ENCODE data around the gene REPIN1.

The REPIN1 gene

DNA sequence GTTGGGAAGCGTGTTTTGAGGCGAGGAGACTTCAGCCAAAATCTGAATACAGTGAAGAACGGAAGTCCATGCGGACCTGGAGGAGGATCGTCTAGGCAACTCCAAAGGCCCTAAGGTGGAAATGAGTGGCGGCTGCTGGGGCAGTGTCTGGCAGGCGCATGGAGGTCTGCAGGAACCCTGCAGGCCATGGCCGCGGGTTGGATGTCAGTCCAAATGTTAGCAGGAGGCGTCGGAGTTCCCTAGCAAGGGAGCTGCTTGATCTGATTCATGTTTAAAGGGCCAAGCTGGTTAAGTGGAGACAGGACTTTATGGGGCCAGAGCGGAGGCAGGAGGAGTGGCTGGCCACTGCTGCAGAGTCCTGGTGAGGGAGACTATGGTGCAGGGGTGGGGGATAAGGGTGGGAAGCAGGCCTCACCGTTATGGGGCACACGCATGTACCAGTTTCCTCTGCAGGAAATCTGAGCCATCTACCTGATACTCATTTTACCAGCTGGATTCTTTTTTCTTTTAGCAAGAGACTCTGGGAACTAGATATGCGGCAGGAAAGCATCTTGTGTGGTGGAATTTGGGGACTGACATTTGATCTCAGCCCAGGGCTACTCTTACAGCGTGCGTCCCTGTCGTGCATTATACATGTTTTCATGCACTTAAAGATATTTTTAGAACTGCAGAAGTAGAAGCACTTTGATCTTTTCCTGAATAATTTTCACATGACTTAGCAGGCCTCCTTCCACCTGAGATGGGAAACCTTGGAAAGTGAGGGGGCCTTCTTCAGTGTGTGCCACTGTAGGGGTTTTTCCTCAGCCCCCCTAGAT, 6.6 kb upstream of the REPIN1 start:
- TF ChIP-seq POLR2AphosphoS5 (IDR thresholded peaks at IDR 0.05; ENCODE audit: low read depth): no peak
- TF ChIP-seq SPI1 (IDR thresholded peaks at IDR 0.05; ENCODE audit: borderline replicate concordance, low read depth): no peak
- no peak for TF ChIP-seq CTCF (IDR thresholded peaks at IDR 0.05; ENCODE audit: insufficient read depth, low read length)
- TF ChIP-seq GABPA (IDR thresholded peaks at IDR 0.05; ENCODE audit: low read depth): no peak
- TF ChIP-seq, protein P1, sequence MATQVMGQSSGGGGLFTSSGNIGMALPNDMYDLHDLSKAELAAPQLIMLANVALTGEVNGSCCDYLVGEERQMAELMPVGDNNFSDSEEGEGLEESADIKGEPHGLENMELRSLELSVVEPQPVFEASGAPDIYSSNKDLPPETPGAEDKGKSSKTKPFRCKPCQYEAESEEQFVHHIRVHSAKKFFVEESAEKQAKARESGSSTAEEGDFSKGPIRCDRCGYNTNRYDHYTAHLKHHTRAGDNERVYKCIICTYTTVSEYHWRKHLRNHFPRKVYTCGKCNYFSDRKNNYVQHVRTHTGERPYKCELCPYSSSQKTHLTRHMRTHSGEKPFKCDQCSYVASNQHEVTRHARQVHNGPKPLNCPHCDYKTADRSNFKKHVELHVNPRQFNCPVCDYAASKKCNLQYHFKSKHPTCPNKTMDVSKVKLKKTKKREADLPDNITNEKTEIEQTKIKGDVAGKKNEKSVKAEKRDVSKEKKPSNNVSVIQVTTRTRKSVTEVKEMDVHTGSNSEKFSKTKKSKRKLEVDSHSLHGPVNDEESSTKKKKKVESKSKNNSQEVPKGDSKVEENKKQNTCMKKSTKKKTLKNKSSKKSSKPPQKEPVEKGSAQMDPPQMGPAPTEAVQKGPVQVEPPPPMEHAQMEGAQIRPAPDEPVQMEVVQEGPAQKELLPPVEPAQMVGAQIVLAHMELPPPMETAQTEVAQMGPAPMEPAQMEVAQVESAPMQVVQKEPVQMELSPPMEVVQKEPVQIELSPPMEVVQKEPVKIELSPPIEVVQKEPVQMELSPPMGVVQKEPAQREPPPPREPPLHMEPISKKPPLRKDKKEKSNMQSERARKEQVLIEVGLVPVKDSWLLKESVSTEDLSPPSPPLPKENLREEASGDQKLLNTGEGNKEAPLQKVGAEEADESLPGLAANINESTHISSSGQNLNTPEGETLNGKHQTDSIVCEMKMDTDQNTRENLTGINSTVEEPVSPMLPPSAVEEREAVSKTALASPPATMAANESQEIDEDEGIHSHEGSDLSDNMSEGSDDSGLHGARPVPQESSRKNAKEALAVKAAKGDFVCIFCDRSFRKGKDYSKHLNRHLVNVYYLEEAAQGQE (IDR thresholded peaks at IDR 0.05; ENCODE audit: insufficient replicate concordance, low read depth): no peak
- H3K27ac ChIP-seq (replicated peaks): no peak overlapping the region
- no peaks in the 10 kb centered on the region for H3K27me3 ChIP-seq (ENCODE audit: insufficient read depth, poor library complexity, severe bottlenecking)
- H3K4me3 ChIP-seq (replicated peaks; ENCODE audit: insufficient read depth, low read length): no peak overlapping the region
- no peak for DNase-seq (ENCODE audit: low read depth in 1 of 2, low spot score in 1 of 2)

- Histone ChIP-seq H3K4me3 (replicated peaks; ENCODE audit: insufficient read depth, low read length) (no peak overlapping the region), H3K27me3 (ENCODE audit: insufficient read depth, poor library complexity, severe bottlenecking) (no peaks in the 10 kb centered on the region), H3K27ac (replicated peaks) (peak overlapping the region; percentile 100)
- no peak for DNase-seq (ENCODE audit: low read depth in 1 of 2, low spot score in 1 of 2)
- no peak for TF ChIP-seq POLR2AphosphoS5 (IDR thresholded peaks at IDR 0.05; ENCODE audit: low read depth)
- TF ChIP-seq, protein P1 (IDR thresholded peaks at IDR 0.05; ENCODE audit: insufficient replicate concordance, low read depth): no peak
Measured at GRCh38 chr7:150363370-150363769, 5.3 kb upstream of the REPIN1 start.

DNA sequence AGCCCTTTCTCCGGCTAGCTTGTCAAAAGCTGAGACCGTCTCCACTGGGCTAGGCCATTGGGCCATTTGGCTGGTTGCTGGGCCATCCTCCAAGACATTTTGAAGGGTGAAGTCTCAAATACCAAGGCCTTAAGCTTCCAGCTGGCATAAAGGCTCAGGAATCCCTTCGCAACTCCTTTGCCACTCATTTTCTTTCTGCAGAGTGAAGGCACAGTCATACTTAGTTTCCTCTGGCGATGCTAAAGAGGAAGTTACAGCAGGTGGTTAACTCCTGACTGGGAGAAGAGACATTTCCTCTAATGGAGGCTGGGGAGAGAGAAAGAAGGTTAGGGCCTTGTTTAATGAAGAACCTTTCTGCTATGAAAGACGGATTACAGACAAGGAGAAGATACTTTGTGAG, 4.8 kb upstream of the REPIN1 start:
- TF ChIP-seq SPI1 (IDR thresholded peaks at IDR 0.05; ENCODE audit: borderline replicate concordance, low read depth) (peak; percentile 68; the same call in 1 of the 2 replicates), CTCF (IDR thresholded peaks at IDR 0.05; ENCODE audit: insufficient read depth, low read length) (no peak), GABPA (IDR thresholded peaks at IDR 0.05; ENCODE audit: low read depth) (no peak), POLR2AphosphoS5 (IDR thresholded peaks at IDR 0.05; ENCODE audit: low read depth) (peak; percentile 61; the same call in 1 of the 2 replicates)
- H3K27me3 ChIP-seq (ENCODE audit: insufficient read depth, poor library complexity, severe bottlenecking): no peaks in the 10 kb centered on the region
- H3K4me3 ChIP-seq (replicated peaks; ENCODE audit: insufficient read depth, low read length): no peak overlapping the region
- H3K27ac ChIP-seq (replicated peaks): peak overlapping the region; percentile 100
- DNase-seq (ENCODE audit: low read depth in 1 of 2, low spot score in 1 of 2): peak in 1 of 2 experiments; percentile 80

DNA sequence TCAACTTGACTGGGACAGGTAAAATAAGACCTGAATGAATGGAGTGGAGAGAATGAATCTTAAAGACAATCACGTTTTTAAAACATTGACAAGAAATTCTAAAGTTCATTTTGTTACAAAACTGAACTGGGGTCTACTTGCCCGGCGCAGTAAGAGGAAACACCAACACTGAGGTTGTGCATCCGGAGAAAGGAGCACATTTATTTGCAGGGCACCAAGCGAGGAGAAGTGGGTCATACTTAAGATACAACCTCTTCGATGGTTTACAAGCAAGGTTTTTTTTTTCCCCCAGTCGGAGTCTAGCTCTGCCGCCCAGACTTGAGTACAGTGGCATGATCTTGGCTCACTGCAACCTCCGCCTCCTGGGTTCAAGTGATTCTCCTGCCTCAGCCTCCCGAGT, 3.4 kb upstream of the REPIN1 start:
- TF ChIP-seq GABPA (IDR thresholded peaks at IDR 0.05; ENCODE audit: low read depth) (no peak), CTCF (IDR thresholded peaks at IDR 0.05; ENCODE audit: insufficient read depth, low read length) (no peak), POLR2AphosphoS5 (IDR thresholded peaks at IDR 0.05; ENCODE audit: low read depth) (no peak), SPI1 (IDR thresholded peaks at IDR 0.05; ENCODE audit: borderline replicate concordance, low read depth) (no peak)
- TF ChIP-seq, protein P1 (IDR thresholded peaks at IDR 0.05; ENCODE audit: insufficient replicate concordance, low read depth): no peak
- no peak overlapping the region for H3K4me3 ChIP-seq (replicated peaks; ENCODE audit: insufficient read depth, low read length)
- no peak for DNase-seq (ENCODE audit: low read depth in 1 of 2, low spot score in 1 of 2)
- peak overlapping the region; percentile 100 for H3K27ac ChIP-seq (replicated peaks)
- H3K27me3 ChIP-seq (ENCODE audit: insufficient read depth, poor library complexity, severe bottlenecking): no peaks in the 10 kb centered on the region

Data from HL-60 (cell line).